Lower leg skin (tissue), 4 donors: ENCODE measurements around the gene PODN. TPM values are rescaled to one million over a fixed set of nuclear protein-coding genes. Genes with fewer than 3 reads are reported as not detected.

ENCODE experiments used
- DNase-seq, 2 donors: peaks; one replicate each; pipeline ENCODE4 v3.0.0-alpha.2; 2019; ENCODE audit warnings: low spot score in 2 of 2
- H3K4me3 ChIP-seq: fragments of 200-600 bp; sonication (generic); 2 replicates; pipeline ENCODE4 v1.5.1; 2017; ENCODE audit warnings: mild to moderate bottlenecking, low read depth; ENCODE audit not compliant: poor library complexity, severe bottlenecking
- POLR2A ChIP-seq, 2 donors: fragments of 450-650 bp; IDR thresholded peaks; one replicate each; pipeline ENCODE4 v1.6.1; 2016 to 2017; ENCODE audit warnings: antibody characterized with exemption in 2 of 2, mild to moderate bottlenecking in 1 of 2, moderate library complexity in 1 of 2
- WGBS, 2 donors: methylation state at CpG; one replicate each; pipeline ENCODE4 v1.1.5; 2018; 5-methylcytosine and 5-hydroxymethylcytosine counted together
- intact Hi-C: fragments of 100-400 bp; cut with DNase I; formaldehyde crosslinking; loops from one replicate; pipeline ENCODE4 v1.15.0; 2023; ENCODE audit warnings: low total_unique reads
- total RNA-seq, 4 donors: library from RNA; depleted of rRNA; stranded (reverse); fragments of >200 nt; gene quantifications; one replicate each; pipeline ENCODE4 v1.1.0, GENCODE V29; 2016
- TF ChIP-seq, protein P1 (sequence below), 3 donors: fragments of 450-650 bp; IDR thresholded peaks; one replicate each; pipeline ENCODE4 v1.5.1; 2016; ENCODE audit warnings: antibody characterized with exemption in 3 of 3, mild to moderate bottlenecking in 3 of 3, moderate library complexity in 2 of 3

Gene PODN
- total RNA-seq, 4 donors from 2014 or later: 11.3 to 58.8 (median 14.4) TPM

DNA sequence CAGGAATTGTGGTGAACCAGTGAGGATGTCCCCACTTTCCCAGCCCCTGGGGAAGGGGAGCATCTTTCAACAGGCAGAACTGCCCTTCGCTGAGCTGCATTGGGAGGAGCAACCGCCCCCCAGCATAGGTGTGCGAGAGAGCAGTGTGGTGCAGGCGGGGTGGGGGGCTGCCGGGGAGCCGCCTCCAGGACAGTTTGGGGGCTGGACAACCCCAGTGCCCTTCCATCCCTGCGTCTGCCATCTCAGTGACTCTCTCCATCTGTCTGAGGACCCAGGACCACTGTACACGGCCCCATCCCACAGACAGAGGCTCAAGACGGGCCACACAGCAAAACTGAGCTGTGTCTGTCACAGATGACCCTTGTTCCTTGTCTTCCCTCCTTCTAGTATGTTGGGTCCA, 14.2 kb downstream of the PODN start:
- DNase-seq: no peak
- TF ChIP-seq, protein P1, sequence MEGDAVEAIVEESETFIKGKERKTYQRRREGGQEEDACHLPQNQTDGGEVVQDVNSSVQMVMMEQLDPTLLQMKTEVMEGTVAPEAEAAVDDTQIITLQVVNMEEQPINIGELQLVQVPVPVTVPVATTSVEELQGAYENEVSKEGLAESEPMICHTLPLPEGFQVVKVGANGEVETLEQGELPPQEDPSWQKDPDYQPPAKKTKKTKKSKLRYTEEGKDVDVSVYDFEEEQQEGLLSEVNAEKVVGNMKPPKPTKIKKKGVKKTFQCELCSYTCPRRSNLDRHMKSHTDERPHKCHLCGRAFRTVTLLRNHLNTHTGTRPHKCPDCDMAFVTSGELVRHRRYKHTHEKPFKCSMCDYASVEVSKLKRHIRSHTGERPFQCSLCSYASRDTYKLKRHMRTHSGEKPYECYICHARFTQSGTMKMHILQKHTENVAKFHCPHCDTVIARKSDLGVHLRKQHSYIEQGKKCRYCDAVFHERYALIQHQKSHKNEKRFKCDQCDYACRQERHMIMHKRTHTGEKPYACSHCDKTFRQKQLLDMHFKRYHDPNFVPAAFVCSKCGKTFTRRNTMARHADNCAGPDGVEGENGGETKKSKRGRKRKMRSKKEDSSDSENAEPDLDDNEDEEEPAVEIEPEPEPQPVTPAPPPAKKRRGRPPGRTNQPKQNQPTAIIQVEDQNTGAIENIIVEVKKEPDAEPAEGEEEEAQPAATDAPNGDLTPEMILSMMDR (IDR thresholded peaks at IDR 0.05): no peak
- no peak for TF ChIP-seq POLR2A (IDR thresholded peaks at IDR 0.05)
- 91 to 93% methylated on average over 4 to 9 of the region's 9 CpGs for WGBS, 2 donors
- H3K4me3 ChIP-seq: no peak overlapping the region
- intact Hi-C loops: no loop called here

DNA sequence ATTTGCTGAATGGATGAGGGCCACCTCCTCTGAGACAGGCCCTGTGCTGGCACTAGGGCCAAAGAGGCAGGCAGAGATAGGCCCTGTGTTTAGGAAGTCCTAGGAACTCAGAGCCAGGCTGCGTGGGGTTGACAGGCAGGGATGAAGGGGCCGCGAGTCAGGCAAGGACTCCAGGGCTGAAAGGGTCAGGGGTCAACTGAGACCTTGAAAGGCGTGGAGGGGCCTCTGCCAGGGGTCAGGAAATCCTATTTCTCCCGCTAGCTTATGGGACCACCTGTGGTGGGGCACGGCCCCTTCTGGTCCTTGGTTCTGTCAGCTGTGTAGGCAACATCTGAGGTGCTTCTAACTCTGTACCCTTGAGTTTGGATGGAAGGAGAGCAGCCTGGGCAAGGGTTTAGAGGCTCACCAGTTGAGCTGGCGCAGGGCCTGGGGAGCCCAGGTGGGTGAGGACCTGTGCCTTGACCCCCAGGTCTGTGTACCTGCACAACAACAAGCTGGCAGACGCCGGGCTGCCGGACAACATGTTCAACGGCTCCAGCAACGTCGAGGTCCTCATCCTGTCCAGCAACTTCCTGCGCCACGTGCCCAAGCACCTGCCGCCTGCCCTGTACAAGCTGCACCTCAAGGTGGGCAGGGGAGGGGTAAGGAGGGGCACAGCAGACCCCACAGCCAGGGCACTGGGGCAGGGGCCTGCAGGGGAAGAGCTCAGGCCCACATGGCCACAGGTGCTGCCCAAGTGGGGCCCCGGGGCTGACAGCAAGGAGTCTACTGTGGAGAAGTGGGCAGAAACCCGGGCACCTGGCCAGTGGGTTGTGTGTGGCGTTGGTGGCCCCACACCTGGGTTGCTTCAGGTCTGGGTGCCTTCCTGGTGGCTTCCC, 14.9 kb downstream of the PODN start:
- no peak overlapping the region for H3K4me3 ChIP-seq
- DNase-seq: no peak
- WGBS, 2 donors: 92 to 94% methylated on average over 18 to 19 of the region's 19 CpGs
- TF ChIP-seq, protein P1 (IDR thresholded peaks at IDR 0.05): no peak
- TF ChIP-seq POLR2A (IDR thresholded peaks at IDR 0.05): no peak
- intact Hi-C loops: no loop called here

DNA sequence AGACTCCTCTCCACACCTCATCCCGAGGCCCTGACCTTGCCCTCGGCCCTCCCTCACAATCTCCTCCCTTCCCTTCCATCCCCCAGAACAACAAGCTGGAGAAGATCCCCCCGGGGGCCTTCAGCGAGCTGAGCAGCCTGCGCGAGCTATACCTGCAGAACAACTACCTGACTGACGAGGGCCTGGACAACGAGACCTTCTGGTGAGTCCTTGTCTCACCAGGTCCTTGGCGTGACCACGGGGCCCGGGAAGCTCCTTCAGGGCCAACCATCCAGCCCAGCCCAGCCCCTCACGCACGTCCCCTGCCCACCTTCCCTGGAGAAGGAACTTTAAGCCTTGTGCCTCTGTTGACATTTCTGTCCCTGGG, 15.6 kb downstream of the PODN start:
- no peak overlapping the region for H3K4me3 ChIP-seq
- intact Hi-C loops: no loop called here
- WGBS, 2 donors: 87 to 88% methylated on average over 13 of the region's 13 CpGs
- DNase-seq: no peak
- no peak for TF ChIP-seq POLR2A (IDR thresholded peaks at IDR 0.05)

DNA sequence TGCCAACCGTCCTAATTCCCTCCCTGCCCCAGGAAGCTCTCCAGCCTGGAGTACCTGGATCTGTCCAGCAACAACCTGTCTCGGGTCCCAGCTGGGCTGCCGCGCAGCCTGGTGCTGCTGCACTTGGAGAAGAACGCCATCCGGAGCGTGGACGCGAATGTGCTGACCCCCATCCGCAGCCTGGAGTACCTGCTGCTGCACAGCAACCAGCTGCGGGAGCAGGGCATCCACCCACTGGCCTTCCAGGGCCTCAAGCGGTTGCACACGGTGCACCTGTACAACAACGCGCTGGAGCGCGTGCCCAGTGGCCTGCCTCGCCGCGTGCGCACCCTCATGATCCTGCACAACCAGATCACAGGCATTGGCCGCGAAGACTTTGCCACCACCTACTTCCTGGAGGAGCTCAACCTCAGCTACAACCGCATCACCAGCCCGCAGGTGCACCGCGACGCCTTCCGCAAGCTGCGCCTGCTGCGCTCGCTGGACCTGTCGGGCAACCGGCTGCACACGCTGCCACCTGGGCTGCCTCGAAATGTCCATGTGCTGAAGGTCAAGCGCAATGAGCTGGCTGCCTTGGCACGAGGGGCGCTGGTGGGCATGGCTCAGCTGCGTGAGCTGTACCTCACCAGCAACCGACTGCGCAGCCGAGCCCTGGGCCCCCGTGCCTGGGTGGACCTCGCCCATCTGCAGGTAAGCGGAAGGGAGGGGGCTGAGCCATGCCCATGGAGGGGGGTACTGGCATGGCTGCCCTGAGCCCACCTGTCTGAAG, 16.5 kb downstream of the PODN start:
- WGBS, 2 donors: 93 to 95% methylated on average over 46 of the region's 46 CpGs
- TF ChIP-seq POLR2A (IDR thresholded peaks at IDR 0.05): no peak
- TF ChIP-seq, protein P1 (IDR thresholded peaks at IDR 0.05): no peak
- no peak for DNase-seq
- H3K4me3 ChIP-seq: no peak overlapping the region
- intact Hi-C loops: no loop called here

DNA sequence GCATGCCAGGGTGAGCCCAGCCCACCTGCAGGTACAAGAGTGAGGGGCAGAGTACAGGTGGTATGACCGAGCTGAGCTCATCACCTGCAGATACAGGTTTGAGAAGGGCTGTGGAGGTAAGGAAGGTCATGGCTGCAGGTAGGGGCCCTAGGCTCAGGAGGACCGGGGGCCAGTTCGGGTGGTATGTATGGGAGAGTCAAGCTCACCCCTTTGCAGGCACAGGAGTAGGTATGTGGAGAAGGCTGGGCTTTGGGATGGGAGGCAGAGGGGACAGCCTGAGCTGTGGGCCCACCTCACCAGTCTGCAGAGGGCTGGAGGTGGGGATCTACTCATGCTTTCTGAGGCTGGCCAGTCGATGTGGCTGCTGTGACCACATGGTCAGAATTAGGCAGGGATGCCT, 17.2 kb downstream of the PODN start:
- WGBS, 2 donors: 75 to 79% methylated on average over 4 of the region's 4 CpGs
- TF ChIP-seq POLR2A (IDR thresholded peaks at IDR 0.05): no peak
- TF ChIP-seq, protein P1 (IDR thresholded peaks at IDR 0.05): no peak
- no peak for DNase-seq
- intact Hi-C loops: no loop called here
- no peak overlapping the region for H3K4me3 ChIP-seq

DNA sequence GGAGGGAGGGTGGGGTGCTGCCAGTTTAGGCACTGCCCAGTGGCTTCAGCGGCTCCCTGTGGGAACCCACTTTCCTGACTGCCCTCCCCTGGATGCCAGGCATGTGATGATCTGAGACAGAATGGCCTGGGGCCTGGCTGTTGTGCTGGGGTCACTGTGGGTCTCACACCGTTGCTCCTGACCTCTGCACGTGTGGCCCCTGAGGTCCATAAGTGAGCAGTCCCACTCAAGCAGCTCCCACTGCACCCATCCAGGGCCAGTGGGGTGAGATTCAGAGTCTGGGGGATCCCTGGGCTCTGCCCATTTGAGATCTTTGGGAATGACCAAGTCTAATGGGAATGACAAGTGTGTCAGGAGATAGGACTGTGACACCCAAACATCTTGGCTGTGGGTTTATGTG, 18.0 kb downstream of the PODN start:
- WGBS, 2 donors: 79 to 84% methylated on average over 3 of the region's 3 CpGs

More for the DNA sequence above, 18.0 kb downstream of the PODN start:
- H3K4me3 ChIP-seq: no peak overlapping the region
- TF ChIP-seq, protein P1 (IDR thresholded peaks at IDR 0.05): no peak
- no peak for TF ChIP-seq POLR2A (IDR thresholded peaks at IDR 0.05)
- intact Hi-C loops: no loop called here
- DNase-seq: no peak
